Cardiac septum (tissue), 1 donor: ENCODE data around the gene SLC25A40. TPM values are rescaled to one million over a fixed set of nuclear protein-coding genes. Genes with fewer than 3 reads are reported as not detected.
A peak's percentile ranks its signal among the peaks of the same experiment; 100 is the strongest.
"Not testable (repeated sequence)": the region's sequence is repeated elsewhere in the genome, so short reads cannot be mapped to it uniquely, and the experiment has no call there.

Experiments used
- DNase-seq: peaks from one replicate; pipeline ENCODE4 v3.0.0-alpha.2; 2020; ENCODE audit warnings: low spot score
- intact Hi-C: fragments of 100-400 bp; cut with DNase I; formaldehyde crosslinking; loops from one replicate; pipeline ENCODE4 v1.14.0; 2022
- long read RNA-seq: library from polyadenylated mRNA; unstranded; transcript quantifications from one replicate; pipeline ENCODE4 v2.0.0, GENCODE V29; 2021
- total RNA-seq: library from RNA; stranded (reverse); fragmentation: NEBNext Ultra II Directional; extraction: Animal tissue kit (Norgen Biotek cat#: 25700); gene quantifications from one replicate; pipeline ENCODE4 v1.2.1, GENCODE V29; 2021
- donor health status: DM: no; HTN: no; CAD: no.

Gene SLC25A40
- total RNA-seq, result 20.0 TPM
- long read RNA-seq, full-length matches to known transcripts, result 6 of 21 reads
- long read RNA-seq, partial matches to known transcripts, result 2 of 21 reads
- long read RNA-seq, other reads (novel, unspliced or antisense), result 13 of 21 reads

GRCh38 chr7:87876040-87876868 lies at the start of gene SLC25A40, which contains the start of gene DBF4:
Gene SLC25A40, minus strand, starts transcription at chr7:87876360. Its CDS starts 17,633 bp downstream, at chr7:87858727.
Gene DBF4, plus strand, starts transcription at chr7:87876493. Its CDS starts 240 bp downstream, at chr7:87876733.
- intact Hi-C loops, result loop anchor here (2.0 to 10.0 kb wide), 5 partner anchors 171 to 721 kb away; partner anchors contain the start of genes ABCB4, DMTF1 and RUNDC3B
- DNase-seq, result peak; percentile 98

DNA sequence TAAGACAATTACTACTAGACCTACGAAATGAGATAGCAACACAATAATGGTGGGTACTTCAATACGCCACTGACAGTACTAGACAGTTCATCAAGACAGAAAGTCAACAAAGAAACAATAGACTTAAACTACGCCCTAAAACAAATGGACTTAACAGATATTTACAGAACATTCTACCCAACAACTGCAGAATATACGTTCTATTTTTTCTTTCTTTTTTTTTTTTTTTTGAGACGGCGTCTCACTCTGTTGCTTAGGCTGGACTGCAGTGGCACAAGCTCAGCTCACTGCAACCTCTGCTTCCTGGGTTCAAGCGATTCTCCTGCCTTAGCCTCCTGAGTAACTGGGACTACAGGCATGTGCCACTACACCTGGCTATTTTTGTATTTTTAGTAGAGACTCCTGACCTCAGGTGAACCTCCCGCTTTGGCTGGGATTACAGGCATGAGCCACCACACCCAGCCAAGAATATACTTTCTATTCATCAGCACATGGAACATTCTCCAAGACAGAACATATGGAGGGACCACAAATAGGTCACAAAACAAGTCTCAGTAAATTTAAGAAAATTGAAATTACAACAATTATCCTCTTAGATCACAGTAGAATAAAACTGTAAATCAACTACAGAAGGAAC lies 46.7 kb upstream of the SLC25A40 start:
- DNase-seq, intact Hi-C loops: not testable (repeated sequence)

DNA sequence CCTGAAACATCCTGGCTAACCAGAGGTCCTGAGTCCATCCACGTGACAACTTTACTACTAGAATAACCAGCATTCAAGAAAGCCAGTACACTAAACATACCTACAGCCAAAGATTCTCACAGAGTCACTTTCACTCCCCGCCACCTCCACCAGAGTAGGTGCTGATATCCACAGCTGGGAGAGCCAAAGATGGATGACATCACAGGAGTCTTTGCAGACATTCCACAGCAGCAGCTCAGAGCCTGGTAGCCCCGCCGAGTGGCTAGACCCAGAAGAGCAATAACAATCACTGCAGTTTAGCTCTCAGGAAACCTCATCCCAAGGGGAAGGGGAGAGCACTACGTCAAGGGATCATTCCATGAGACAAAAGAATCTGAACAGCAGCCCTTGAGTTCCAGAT lies 44.4 kb upstream of the SLC25A40 start:
- DNase-seq, result no peak
- intact Hi-C loops, result no loop called here

DNA sequence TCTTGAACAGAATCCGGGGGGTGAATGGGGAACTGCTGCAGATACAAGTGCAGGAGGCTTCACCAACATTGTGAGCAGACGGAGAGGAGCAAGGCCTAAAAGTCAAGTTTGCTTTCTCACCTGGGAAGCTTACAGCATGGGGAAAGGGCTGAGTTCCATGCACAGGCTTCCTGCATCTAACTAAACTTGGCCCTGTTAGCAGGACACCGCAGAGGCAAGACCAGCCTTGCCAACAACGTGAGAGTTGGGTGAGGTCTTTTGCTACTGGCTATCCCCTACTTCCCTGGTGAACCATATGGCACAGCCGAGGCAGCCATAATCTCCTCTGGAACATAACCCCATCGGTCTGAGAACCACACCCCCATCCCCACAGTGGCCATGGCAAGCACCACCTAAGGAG lies 43.7 kb upstream of the SLC25A40 start:
- intact Hi-C loops, result no loop called here
- DNase-seq, result no peak

DNA sequence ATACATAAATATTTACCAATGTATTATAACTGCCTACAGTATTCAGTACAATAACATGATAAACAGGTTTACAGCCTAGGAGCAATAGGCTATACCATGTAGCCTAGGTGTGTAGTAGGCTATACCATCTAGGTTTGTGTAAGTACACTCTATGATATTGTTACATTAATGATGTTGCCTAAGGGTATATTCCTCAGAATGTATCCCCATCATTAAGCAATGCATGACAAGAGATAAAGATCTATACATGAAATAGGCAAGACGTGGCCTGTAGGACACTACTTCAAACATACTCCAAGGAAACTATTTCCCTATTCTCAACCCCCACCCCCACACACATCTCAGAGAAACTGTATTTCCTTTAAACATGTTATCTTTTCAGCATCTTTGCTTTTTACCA lies 42.6 kb upstream of the SLC25A40 start:
- no peak for DNase-seq
- intact Hi-C loops, result no loop called here

- no peak for DNase-seq
- intact Hi-C loops, result no loop called here
These were observed 36.0 kb upstream of the SLC25A40 start for GRCh38 chr7:87912121-87912520.

DNA sequence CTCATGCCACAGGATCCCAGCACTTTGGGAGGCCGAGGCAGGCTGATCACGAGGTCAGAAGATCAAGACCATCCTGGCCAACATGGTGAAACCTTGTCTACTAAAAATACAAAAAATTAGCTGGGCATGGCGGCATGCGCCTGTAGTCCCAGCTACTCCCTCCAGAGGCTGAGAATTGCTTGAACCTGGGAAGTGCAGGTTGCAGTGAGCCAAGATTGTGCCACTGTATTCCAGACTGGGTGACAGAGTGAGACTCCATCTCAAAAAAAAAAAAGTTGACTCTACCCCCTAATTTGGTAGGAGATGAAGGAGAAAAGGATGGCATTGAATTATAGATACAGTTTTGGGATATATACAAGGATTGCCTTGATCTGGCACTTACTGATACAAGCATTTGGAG lies 32.7 kb upstream of the SLC25A40 start:
- intact Hi-C loops, result not testable (repeated sequence)

GRCh38 chr7:87907136-87907906 lies 31.2 kb upstream of the SLC25A40 start:
- DNase-seq, intact Hi-C loops: not testable (repeated sequence)

More for the DNA sequence above, 32.7 kb upstream of the SLC25A40 start:
- DNase-seq, result not testable (repeated sequence)

- intact Hi-C loops, result no loop called here
- no peak for DNase-seq
These were observed 23.1 kb upstream of the SLC25A40 start for GRCh38 chr7:87899255-87899654.

GRCh38 chr7:87895363-87895762 lies 19.2 kb upstream of the SLC25A40 start:
- no peak for DNase-seq
- intact Hi-C loops, result no loop called here

DNA sequence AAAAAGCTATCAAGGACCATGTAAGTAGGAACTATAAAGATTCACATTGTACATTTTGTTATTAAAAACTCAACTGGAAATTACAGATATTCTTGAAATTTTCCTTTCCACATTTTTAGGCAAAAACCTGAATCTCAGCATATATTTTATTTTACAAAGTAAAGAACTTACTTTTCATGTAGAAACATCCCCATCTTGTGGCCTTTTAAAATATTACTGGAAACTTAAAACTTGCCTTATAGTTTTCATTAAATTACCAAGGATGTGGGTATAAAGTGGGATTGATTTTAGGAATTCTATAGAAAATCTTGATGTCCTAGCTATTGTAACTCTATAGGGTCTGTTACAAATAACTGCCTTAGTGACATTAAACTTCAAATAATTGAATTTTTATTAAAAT lies 10.7 kb upstream of the SLC25A40 start:
- DNase-seq, result no peak
- intact Hi-C loops, result no loop called here

- DNase-seq, result no peak
- intact Hi-C loops, result no loop called here
These were observed 8.9 kb upstream of the SLC25A40 start for GRCh38 chr7:87885018-87885417.

- intact Hi-C loops, result no loop called here
- DNase-seq, result no peak
These were observed 6.2 kb upstream of the SLC25A40 start for GRCh38 chr7:87882151-87882937.

GRCh38 chr7:87878208-87878735 lies 2.1 kb upstream of the SLC25A40 start:
- no peak for DNase-seq
- intact Hi-C loops, result loop anchor here (10.0 kb wide), 3 partner anchors 227 to 723 kb away; partner anchors contain the start of genes ABCB4 and DMTF1

GRCh38 chr7:87877366-87878040 lies 1.3 kb upstream of the SLC25A40 start:
- DNase-seq, result no peak
- intact Hi-C loops, result loop anchor here (2.0 to 10.0 kb wide), 5 partner anchors 169 to 723 kb away; partner anchors contain the start of genes ABCB4, DMTF1 and RUNDC3B

GRCh38 chr7:87876869-87877234 lies 692 bp upstream of the SLC25A40 start:
- intact Hi-C loops, result loop anchor here (2.0 to 10.0 kb wide), 5 partner anchors 170 to 722 kb away; partner anchors contain the start of genes ABCB4, DMTF1 and RUNDC3B
- DNase-seq, result peak; percentile 79

DNA sequence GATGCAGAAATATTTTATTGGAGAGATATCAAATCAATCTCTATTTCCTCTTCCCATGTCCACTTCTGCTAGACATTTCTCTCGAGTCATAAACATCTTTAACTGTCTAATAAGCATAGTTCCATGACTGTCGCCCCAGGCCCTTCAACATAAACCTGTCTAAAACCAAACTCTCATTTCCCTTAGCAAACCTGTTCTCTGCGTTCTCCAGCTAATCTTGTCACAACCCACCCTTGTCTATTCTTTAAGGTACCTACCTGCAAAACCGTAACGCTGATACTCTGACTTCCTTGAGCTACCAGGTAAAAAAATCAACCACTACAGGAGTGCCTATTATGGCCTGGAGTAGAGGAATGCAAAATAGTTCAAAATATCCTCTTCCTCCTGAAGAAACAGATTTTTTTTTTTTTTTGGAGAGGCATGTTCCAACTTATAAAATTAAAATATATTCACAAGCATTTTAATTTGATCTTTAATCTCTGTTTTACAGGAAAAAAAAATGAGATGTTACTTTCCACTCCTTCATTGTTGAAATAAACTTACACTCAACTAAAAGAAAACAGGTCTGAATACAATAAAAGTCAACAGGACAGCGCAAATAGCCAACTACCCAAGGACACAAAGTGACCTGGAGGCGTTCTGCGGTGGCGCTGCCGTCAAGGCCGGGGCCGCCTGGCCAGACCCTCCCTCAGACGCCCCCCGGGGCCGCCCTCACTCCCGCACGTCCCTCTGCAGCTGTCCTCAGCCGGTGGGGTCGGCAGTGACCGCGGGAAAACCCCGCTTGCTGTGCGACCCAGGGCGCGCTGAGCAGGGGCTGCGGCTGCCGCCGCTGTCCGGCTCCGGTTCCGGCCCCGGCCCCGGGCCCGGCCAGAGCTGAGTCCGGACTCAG lies 765 bp downstream of the SLC25A40 start:
- DNase-seq, result no peak
- intact Hi-C loops, result loop anchor here (2.0 to 10.0 kb wide), 5 partner anchors 171 to 721 kb away; partner anchors contain the start of genes ABCB4, DMTF1 and RUNDC3B
